WTC11 (cell line): Measurements from ENCODE around the gene ABL1.

ENCODE experiments used
- ATF3 ChIP-seq: sonication (generic); formaldehyde crosslinking; conservative IDR thresholded peaks from 2 replicates; pipeline ENCODE4 v1.8.1; 2022; ENCODE audit warnings: mild to moderate bottlenecking, missing genetic modification reagents
- CTCF ChIP-seq: fragments of 200-600 bp; IDR thresholded peaks from 2 replicates; pipeline ENCODE4 v1.8.0; 2022; ENCODE audit warnings: antibody characterized with exemption
- E2F5 ChIP-seq: sonication (generic); formaldehyde crosslinking; IDR thresholded peaks from 2 replicates; pipeline ENCODE4 v1.8.1; 2022; ENCODE audit warnings: mild to moderate bottlenecking, moderate library complexity, missing genetic modification reagents
- ELF4 ChIP-seq: sonication (generic); formaldehyde crosslinking; IDR thresholded peaks from 2 replicates; pipeline ENCODE4 v1.8.1; 2022; ENCODE audit warnings: low read depth, mild to moderate bottlenecking, moderate library complexity, missing genetic modification reagents
- ESRRA ChIP-seq: sonication (generic); formaldehyde crosslinking; IDR thresholded peaks from 2 replicates; pipeline ENCODE4 v1.8.1; 2022; ENCODE audit warnings: mild to moderate bottlenecking, missing genetic modification reagents, borderline replicate concordance
- HMGA2 ChIP-seq: fragments of 250-450 bp; sonication (Bioruptor Pico); IDR thresholded peaks from 2 replicates; pipeline ENCODE4 v1.4.0; 2021; ENCODE audit warnings: mild to moderate bottlenecking, moderate library complexity
- JUN ChIP-seq: sonication (generic); formaldehyde crosslinking; IDR thresholded peaks from 2 replicates; pipeline ENCODE4 v1.8.0; 2023; ENCODE audit warnings: mild to moderate bottlenecking, missing genetic modification reagents
- KAT7 ChIP-seq: sonication (generic); formaldehyde crosslinking; IDR thresholded peaks from 2 replicates; pipeline ENCODE4 v1.8.1; 2023; ENCODE audit warnings: missing genetic modification reagents, mild to moderate bottlenecking, borderline replicate concordance
- PRDM15 ChIP-seq: sonication (generic); formaldehyde crosslinking; IDR thresholded peaks from 2 replicates; pipeline ENCODE4 v1.8.0; 2022; ENCODE audit warnings: missing genetic modification reagents
- ZNF121 ChIP-seq: sonication (generic); formaldehyde crosslinking; IDR thresholded peaks from 2 replicates; pipeline ENCODE4 v1.8.0; 2023; ENCODE audit warnings: missing genetic modification reagents

GRCh38 chr9:130924448-130924788, 89.4 kb downstream of the ABL1 start:
- TF ChIP-seq CTCF = no peak
- TF ChIP-seq E2F5 (CRISPR knock-in tag) = no peak
- TF ChIP-seq ATF3 = no peak
- TF ChIP-seq ZNF121 (CRISPR knock-in tag) = no peak
- no peak for TF ChIP-seq ELF4 (CRISPR knock-in tag)
- TF ChIP-seq JUN = no peak
- no peak for TF ChIP-seq HMGA2
- TF ChIP-seq ESRRA (CRISPR knock-in tag) = no peak
- no peak for TF ChIP-seq PRDM15
- no peak for TF ChIP-seq KAT7
